ENCODE data around the gene STEAP1B.

DNA sequence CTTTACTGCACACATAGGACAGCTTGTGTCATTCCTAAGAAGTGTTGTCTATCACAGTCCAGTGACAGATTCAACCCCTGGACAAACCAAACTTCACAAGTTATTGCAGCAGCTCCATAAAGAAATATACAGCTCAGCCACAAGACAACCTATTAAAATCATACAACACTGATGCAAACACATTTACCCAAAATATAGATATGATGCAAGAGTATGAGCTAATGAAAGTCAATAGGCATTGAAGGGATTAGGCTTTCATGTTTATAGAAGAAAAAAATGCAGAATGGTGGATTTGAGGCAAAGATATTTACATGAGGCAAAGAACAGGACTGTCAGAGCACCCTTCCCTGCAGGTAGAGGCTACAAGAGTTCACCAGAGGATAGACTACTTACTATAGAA is 128.1 kb downstream of the STEAP1B start:
- TF ChIP-seq, protein P1, sequence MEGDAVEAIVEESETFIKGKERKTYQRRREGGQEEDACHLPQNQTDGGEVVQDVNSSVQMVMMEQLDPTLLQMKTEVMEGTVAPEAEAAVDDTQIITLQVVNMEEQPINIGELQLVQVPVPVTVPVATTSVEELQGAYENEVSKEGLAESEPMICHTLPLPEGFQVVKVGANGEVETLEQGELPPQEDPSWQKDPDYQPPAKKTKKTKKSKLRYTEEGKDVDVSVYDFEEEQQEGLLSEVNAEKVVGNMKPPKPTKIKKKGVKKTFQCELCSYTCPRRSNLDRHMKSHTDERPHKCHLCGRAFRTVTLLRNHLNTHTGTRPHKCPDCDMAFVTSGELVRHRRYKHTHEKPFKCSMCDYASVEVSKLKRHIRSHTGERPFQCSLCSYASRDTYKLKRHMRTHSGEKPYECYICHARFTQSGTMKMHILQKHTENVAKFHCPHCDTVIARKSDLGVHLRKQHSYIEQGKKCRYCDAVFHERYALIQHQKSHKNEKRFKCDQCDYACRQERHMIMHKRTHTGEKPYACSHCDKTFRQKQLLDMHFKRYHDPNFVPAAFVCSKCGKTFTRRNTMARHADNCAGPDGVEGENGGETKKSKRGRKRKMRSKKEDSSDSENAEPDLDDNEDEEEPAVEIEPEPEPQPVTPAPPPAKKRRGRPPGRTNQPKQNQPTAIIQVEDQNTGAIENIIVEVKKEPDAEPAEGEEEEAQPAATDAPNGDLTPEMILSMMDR (conservative IDR thresholded peaks at IDR 0.05; ENCODE audit: low read length) = no peak
- no peak for TF ChIP-seq EZH2phosphoT487 (IDR thresholded peaks at IDR 0.05; ENCODE audit: borderline replicate concordance)
